HG02870 (cell line): ENCODE measurements around the gene CCDC149.

Experiments used
- ATAC-seq: cut with Tn5 transposase; IDR thresholded peaks from one replicate; pipeline ENCODE4 v1.9.1; 2021; ENCODE audit warnings: mild to moderate bottlenecking, moderate library complexity; ENCODE audit not compliant: unreplicated experiment

The CCDC149 gene

DNA sequence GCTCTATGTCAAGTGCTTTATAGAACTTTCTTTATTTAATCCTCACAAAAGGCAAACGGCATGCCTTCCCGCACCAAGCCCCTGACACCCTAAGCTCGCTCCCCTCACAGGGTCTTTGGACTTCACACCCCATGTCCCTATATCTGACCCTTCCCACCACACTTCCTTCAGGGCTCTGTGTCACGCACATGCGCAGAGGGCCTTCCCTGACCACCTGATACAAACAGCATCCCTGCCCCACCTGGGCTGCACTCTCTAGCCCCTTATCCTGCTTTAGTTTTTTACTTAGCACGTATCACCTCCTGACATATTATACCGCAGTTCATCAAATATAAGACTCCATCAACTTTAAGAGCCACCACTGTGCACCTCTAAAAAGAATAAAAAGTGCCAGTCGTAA, 67.7 kb downstream of the CCDC149 start:
- ATAC-seq = no peak

DNA sequence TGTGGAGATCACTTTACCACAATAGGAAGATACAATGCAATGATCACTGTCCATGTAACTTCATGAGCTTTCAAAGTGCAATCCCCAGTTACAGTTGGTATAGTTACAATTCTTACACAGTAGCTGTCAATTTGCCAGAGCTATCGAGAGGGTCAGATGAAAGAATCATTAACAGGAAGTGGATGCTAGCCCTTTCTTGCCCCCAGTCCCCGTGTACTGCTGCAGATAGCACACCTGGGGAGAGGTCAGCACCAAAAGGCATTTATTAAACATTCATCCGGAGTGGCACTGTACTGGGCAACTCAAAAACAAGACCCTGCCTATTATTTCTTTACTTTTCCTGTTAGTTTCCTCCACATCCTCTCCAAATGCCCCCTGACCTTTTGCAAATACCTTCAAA, 69.7 kb downstream of the CCDC149 start:
- no peak for ATAC-seq

DNA sequence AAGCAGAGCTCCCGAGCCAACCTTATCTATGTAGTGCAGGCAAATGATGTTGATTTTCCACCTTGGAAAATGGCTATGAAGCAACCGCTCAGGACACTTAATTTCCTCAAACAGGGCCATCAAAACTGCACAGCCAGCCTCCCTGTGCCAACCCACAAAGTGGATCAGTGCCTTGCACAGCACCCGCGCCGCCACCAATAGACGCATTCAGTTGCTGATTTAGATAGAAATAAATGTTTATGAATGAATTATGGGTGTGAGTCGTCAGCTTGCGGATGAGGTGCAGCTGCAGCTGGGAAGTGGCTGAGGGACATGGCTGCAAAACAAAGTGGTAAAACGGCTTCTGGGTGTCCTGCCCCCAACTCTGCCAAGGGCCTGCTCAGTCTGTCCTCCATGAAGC, 70.5 kb downstream of the CCDC149 start:
- ATAC-seq = no peak

DNA sequence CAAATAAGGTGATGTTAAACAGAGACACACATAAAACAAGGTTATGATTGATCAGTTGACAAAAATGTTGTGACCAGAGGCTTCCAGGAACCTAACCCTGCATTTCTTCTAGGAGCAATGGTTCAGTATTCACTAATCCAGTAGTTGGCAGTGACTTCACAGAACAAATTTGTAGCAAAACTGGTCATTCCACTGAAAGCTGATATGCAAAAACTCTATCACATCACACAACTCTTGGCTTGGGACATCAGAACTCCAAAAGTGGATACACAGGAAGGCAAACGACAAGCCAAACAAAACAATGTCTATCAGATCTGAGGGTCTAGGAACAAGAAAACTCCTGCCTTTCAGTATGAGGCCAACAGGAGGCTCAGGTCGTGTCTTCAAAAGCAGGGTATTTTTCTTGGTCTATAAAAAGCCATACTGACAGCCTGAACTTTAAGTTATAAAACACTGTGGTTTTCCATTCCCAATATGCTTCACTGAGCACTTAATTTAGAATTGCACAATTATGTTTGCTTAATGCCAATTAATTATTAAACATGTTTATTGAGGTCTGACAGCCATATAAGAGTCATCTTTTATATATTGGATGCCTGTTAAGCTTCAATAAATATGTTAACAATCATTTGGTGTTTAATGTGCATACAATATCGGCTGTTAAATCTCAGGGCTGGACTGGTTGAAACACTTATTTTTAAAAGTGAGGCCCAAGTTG, 71.9 kb downstream of the CCDC149 start:
- ATAC-seq = no peak

DNA sequence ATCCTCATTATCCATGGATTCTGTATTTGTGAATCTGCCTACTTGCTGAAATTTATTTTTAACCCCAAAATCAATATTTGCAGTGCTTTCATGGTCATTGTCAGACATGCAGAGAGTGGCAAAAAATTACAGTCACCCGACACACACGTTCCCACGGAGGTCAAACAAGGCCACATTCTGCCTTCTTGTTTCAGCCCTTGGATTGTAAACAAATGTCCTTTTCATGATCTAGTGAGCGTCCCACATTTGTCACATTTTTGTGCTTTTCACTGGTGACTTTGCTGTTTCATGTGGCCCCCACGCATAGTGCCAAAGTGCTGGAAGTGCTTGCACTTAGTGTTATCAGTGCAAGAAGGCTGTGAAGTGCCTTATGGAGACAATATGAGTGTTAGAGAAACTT, 72.5 kb downstream of the CCDC149 start:
- ATAC-seq = no peak

DNA sequence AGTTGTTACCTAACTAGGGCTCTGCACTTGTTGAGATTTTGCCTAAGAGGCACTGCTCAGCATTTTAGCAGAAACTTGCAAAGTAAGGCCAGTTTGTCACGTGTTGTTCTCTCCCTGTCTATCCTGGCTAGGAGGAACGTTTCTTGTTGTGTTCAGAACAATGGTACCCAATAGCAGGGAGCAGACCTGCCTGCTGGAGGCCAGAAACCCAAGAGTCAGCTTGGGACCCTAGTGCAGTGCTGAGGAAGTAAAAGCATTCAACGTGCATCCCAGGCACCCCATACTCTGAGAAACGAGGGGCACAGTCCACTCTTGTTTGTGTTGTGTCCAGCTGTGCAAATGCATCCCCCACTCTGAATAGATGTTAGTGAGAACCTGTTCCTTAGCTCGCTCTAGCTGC, 75.1 kb downstream of the CCDC149 start:
- ATAC-seq = no peak

DNA sequence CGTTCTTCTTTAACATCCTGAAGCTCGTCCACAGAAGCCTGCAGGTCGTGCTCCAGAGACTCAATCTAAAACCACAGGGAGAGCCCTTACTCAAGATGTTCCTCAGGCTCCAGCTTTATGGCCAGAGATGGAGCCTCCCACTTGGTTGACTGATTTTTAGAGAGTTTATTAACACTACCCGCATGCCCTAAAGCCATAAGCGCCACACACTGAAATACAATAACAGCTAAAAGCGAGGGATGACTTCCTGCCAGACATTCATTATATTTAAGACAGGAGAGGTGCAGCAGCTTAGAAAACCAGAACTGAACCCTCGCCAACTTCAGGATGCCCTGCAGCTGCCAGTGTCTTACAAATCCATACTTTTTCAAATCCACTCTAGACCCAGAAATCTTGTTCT, 75.5 kb downstream of the CCDC149 start:
- no peak for ATAC-seq

DNA sequence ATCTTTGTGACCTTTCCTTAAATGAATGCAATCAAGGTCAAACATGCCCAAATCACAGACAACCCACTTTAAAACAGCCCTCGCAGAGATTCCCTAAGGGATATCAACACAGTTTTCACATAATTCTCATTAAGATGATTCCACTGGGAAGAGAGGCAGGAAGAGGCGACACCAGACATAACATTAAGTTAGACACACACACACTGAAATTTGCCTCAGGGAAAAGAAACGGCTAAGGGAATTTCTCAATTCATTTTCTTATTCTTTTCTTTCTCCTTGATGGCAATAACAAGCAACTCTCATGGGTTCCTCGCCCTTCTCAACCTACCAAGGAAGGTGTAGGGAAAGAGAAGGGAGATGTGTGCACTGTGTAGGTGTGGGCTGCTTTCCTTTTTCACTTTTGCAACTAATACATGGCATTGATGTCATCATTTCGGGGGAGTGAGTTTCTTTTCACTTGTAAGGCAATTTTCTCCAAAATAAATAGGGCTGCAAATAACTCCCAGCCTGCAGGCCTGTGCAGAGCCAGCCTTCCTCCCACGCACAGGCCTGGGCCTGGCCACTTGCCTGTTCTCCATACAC, 76.1 kb downstream of the CCDC149 start:
- peak; percentile 49 for ATAC-seq

DNA sequence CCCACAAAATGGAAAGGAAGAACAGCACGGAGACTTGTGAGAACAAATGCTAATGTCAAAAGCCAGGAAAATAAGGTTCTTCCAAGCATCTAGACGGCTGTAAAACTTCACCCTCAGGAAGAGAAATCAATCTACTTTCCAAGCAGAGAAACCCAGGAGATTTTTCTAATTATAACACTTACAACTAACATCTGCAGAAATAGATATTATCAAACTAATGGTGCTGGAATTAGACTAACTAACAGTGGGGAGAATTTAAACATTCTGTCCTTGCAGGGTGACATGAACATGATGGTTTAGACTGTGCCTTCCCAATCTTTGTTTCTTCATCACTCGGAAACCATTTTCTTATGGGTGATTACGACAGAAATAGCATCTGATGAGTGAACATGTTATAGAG, 77.1 kb downstream of the CCDC149 start:
- no peak for ATAC-seq

DNA sequence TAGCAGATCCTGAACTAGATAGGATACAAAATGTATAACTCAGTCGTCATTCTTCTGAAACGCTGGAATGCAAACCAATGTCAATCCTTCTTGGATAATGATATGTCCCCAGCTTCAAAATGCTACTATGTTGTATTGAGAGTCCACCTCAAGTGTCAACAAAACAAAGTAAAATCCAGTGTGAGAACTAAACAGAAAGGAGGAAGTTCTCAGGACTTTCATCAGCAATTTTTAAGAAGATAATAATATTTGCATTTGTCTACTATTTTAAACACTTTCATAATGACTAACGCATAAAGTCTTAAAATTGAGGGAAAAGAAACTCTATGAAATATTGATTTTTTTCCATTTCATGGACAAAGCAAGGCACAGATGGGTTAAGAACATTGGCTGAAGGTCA, 81.2 kb downstream of the CCDC149 start:
- no peak for ATAC-seq

DNA sequence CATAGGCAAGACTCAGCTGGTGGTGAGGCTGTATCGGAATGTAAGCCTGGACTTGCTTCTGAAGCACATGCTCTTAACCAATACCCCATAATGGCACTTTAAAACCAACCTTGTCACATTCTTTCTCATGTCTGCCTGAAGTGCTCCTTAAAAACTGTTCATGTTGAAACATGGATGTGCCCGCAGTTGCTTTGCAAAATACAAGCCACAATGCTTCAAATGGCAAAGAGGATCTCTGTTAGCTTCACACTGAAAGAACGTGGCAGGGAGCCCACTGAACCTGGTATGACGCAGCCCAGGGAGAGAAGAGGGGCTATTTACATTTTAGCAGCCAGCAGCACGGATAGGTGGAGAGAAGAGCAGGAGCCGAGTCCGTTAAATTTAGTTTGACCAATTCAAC, 88.1 kb downstream of the CCDC149 start:
- no peak for ATAC-seq

DNA sequence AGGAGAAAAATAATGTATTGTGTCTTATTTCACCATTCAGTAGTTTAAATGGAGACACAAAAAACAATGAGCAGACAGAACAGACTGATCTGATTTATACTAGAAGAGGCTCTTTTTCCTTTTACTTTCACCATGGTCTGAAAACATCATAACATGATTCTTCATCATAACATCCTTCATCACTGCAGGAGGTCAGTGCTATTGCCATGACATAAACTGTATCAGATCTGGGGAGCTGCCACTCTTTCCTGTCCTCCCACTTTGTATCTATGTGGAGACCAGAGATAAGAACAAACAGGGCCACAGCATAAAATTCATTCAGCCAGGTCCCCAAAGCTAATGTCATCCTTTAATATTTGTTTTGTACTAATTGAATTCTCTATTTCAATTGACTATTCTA, 92.3 kb downstream of the CCDC149 start:
- ATAC-seq = no peak

DNA sequence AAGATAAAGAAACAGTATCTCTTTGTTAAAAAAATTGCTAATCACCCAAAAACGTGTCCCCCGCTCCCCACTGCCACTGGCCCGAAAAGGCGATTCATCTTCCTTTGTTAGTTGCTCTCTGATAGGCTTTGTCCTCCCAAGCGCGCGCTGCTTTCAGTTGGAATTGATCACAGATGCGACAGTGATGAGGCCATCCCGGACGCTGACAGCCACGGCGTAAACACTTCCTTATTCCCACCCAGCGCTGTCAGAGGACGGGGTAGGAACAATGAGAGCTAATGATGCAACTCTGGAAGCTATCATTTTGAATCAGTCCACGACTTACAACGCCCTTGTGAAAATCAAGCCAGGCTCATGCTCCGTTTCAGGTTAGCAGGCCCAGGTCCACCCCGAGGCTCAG, 96.0 kb downstream of the CCDC149 start:
- ATAC-seq = no peak

DNA sequence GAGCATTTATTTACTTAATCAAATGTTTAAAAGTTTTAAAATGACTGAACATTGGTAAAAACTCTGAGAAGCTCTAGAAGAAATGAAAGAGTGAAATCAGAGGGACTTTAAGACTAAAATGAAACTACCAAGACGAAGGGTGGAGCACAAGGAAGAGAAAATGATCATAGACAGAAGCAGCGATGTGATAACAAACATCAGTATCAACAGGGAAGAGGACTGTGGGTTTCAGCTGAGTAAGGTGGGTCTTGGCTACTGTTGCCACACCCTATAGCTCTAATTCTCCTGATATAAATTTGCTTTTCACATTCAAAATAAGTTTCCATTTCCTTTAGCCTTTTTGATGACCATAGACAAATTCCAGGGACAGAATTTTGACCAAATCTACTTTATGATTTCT, 99.1 kb downstream of the CCDC149 start:
- no peak for ATAC-seq

DNA sequence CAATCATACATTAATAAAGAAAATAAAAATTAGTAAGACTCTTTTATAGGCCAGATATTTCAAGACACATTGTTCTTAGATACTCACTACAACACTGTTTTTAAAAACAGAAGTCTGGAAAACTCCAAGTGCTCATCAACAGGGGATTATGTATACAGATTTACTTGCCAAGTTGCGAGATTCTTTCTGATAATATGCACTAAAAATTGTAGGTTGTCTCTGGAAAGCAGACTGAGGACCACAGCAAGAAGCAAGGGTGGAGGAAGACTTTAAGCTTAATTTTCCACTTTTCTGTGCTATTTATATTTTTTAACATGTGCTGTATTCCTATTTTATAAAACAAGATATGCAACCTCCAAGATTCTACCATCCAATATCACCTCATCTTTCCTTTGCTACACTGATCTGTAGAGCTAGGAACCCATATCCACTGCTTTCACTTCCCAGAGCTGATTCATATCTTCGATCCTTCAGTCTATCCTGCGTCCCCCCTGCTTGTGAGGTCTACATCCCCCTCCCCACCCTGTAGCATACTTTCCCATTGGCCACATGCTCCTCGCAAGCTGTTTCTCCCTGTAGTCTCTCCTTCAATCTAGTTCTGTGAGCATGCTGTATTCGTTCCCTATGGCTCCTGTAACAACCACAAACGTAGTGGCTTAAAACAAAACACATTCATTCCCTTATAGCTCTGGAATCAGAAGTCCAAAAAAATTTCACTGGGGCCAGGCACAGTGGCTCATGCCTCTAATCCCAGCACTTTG, 101.8 kb downstream of the CCDC149 start:
- ATAC-seq = no peak

DNA sequence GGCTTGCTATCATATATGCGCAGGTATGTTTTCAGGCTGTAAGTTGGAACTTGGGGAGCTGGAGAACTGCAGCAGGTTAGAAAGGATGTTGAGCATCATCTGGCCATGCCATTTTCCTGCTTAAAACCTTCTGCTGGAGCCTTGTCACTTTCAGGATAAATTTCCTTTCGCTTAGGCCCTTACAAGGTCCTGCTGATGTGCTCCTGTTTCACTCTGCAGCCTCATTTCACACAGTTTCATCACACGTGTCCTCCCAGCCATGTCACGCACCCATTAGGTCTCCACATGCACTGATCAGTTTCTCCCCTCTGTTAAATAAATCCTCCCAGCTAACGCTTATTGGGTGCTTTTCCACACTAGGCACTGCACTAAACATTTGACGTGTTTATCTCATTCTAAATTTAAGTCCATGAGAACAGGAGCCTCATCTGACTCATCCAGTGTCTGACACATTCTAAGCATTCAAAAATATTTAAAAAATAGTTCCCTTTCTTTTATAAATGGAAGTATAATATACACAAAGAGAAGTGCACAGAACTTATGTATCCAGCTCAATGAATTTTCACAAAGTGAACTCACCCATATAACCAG, 102.9 kb downstream of the CCDC149 start:
- ATAC-seq = no peak

DNA sequence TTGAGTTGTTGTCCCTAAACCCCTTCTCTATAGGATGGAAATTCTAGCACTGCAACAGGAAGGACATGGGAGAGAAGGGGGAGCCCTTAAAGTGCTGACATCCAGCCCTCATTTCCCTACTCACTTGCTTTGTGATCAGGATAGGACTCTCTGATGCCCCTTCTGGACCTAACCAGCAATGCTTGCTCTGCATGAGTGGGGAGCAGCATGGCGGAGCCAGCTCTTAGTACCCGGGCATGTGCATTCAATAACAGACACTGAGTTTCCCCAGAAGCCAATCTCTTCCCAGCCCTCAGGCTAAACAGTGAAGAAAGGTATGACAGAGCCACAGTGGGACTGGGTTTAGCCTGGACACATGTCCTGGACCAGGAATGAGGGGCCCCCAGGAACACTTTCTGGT, 103.5 kb downstream of the CCDC149 start:
- ATAC-seq = no peak

DNA sequence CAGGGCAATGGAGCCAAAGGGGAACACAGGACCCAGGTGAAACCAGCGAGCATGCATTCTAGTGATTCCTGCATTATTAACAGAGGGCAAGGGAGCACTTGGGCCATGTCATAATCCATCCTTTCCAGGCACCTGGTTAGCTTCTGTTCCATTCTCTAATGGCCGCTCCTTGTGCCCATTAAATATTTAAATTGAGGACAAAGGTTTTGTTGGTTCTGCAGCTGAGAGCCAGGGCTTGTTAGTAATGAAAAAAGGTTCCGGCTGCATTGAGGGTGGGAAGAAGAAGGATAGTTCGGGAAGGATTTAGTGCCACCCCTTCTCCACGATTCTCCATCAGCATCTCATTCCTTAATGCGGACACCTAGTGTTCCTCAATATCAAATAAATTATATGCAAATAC, 103.9 kb downstream of the CCDC149 start:
- no peak for ATAC-seq

DNA sequence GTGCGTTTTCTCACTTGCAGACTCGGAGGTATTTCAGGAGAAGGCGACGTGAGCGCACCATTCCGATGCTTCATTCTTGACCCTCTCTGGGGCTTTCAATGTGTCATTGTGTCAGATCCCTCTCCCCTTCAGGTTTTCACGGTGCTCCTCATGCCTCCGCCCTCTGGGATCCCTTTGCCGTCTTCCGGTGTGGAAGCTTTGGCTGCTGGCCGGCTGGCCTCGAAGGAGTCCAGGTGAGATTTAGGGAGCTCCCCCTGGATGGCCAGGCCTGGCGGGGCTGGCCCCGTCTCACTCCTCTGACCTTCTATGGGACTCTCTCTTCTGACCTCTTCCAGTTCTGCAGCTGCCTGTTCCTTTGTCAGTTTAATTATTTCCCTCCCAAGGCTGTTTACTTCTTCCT, 104.6 kb downstream of the CCDC149 start:
- no peak for ATAC-seq

DNA sequence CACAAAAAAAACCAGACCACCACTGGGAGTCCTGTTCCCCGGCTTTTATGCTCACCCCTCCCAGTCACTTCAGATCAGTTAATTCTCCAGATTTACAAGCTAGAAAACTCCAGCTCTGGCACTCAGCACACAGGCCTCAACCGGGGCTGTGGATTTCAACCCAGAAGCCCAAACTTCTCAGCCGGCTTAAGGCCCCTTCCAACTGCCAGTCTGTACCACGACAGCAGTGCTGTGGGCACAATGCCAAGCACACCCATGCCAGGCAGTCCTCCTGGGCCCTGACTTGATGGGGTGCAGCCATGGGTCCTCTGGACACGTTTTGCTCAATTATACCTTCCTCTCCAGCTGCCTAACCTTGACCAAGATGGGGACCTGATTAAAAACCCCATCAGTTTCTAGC, 105.2 kb downstream of the CCDC149 start:
- no peak for ATAC-seq

DNA sequence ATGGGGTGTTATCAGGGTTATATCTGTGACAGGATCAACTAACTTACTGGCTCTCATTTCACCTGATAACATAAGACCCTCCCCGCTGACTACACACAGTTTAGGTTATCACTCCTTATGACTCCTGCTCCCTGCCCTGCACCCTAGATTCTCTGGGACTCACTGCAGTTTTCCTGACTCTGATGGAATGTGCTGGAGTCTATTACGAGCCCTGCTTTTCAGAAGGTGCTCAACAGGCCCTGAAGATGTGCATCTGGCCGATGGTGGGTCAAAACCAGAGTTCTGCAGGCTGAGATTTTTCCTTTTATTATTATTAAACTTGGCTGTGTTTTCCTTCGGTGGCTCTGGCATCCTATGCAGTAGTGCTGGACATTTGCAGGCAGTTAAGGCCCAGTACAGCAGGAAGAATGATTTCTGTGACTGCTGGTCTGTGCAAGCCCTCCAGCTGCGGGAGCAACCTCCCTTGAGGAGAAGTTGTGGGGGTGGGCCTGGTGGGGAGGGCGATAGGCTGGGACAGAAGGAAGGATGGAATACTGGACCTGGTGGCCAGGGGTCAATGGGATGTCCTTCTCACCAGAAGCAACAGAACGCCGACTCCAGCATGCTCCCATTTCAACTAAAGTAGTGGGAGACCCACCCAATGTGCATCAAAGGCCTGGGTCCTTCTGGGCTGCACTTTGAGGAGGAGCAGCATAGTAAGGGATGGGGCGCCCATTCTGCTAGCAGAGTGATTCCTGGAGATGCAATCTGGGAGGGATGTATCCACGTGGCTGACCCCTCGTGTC, 106.4 kb downstream of the CCDC149 start:
- no peak for ATAC-seq
